Measurements from ENCODE around the gene CALD1. TPM values are rescaled to one million over a fixed set of nuclear protein-coding genes. Genes with fewer than 3 reads are reported as not detected.

Gene CALD1
- polyA plus RNA-seq, 1 donor (not counting 4 experiments of a cell fraction or from before 2014, with no cell fraction given) = 229 TPM

- H2AFZ ChIP-seq (ENCODE audit: control insufficient read depth, low read length) = no peak overlapping the region
- no peak overlapping the region for H3K27ac ChIP-seq (ENCODE audit: control insufficient read depth, insufficient read depth, low read length)
- no peaks in the 10 kb centered on the region for H3K27me3 ChIP-seq (ENCODE audit: control insufficient read depth, extremely low read depth, insufficient read depth, low read length)
- peaks cover 31% of the 10 kb centered on the region for H3K79me2 ChIP-seq (ENCODE audit: control insufficient read depth, insufficient read depth, low read length)
- H3K9ac ChIP-seq (ENCODE audit: control insufficient read depth, extremely low read depth, insufficient read depth, low read length) = no peak overlapping the region
- H3K36me3 ChIP-seq (ENCODE audit: control insufficient read depth in 2 of 2, extremely low read depth in 1 of 2, insufficient read depth in 2 of 2, low read length in 2 of 2) = peaks cover 0 to 6% of the 10 kb centered on the region in 2 experiments
- FAIRE-seq (peak; percentile 83), DNase-seq (ENCODE audit: low read depth, low spot score) (no peak)
- H3K9me1 ChIP-seq (ENCODE audit: control insufficient read depth, extremely low read depth, insufficient read depth, low read length) = no peaks in the 10 kb centered on the region
- H4K20me1 ChIP-seq (ENCODE audit: control insufficient read depth, extremely low read depth, insufficient read depth, low read length) = no peaks in the 10 kb centered on the region
- dilution Hi-C loops (cut with MboI; ENCODE audit: extremely low pct_ligation_motif_present, low sequenced_read_pairs) = no loop called here
- H3K4me2 ChIP-seq (ENCODE audit: control insufficient read depth, extremely low read depth, insufficient read depth, low read depth, low read length) = no peak overlapping the region
- H3K9me3 ChIP-seq (ENCODE audit: control insufficient read depth, low read depth, low read length) = no peaks in the 10 kb centered on the region
- peaks cover 16% of the 10 kb centered on the region for H3K4me1 ChIP-seq (ENCODE audit: control insufficient read depth, extremely low read depth, insufficient read depth, low read length)
- no peak overlapping the region for H3K4me3 ChIP-seq (ENCODE audit: control insufficient read depth in 2 of 3, extremely low read depth in 1 of 3, insufficient read depth in 2 of 3, low read depth in 1 of 3, low read length in 3 of 3)
- no peak for TF ChIP-seq CTCF (optimal IDR thresholded peaks at IDR 0.05 in 1 of 3, IDR thresholded peaks at IDR 0.05 in 1 of 3, conservative IDR thresholded peaks at IDR 0.05 in 1 of 3; ENCODE audit: extremely low read depth in 1 of 3, insufficient read depth in 2 of 3, low read length in 3 of 3)
- TF ChIP-seq EZH2 (IDR thresholded peaks at IDR 0.05; ENCODE audit: low read length) = no peak
Measured at GRCh38 chr7:134818613-134819345, 39.3 kb downstream of the CALD1 start.

GRCh38 chr7:134819401-134819800 is 40.0 kb downstream of the CALD1 start:
- Histone ChIP-seq H3K9ac (ENCODE audit: control insufficient read depth, extremely low read depth, insufficient read depth, low read length) (no peak overlapping the region), H3K27me3 (ENCODE audit: control insufficient read depth, extremely low read depth, insufficient read depth, low read length) (no peaks in the 10 kb centered on the region), H3K4me1 (ENCODE audit: control insufficient read depth, extremely low read depth, insufficient read depth, low read length) (peaks cover 16% of the 10 kb centered on the region), H3K9me3 (ENCODE audit: control insufficient read depth, low read depth, low read length) (no peaks in the 10 kb centered on the region), H3K4me2 (ENCODE audit: control insufficient read depth, extremely low read depth, insufficient read depth, low read depth, low read length) (no peak overlapping the region), H2AFZ (ENCODE audit: control insufficient read depth, low read length) (no peak overlapping the region), H3K79me2 (ENCODE audit: control insufficient read depth, insufficient read depth, low read length) (peaks cover 31% of the 10 kb centered on the region), H4K20me1 (ENCODE audit: control insufficient read depth, extremely low read depth, insufficient read depth, low read length) (no peaks in the 10 kb centered on the region), H3K4me3 (ENCODE audit: control insufficient read depth in 2 of 3, extremely low read depth in 1 of 3, insufficient read depth in 2 of 3, low read depth in 1 of 3, low read length in 3 of 3) (no peak overlapping the region), H3K27ac (ENCODE audit: control insufficient read depth, insufficient read depth, low read length) (no peak overlapping the region), H3K36me3 (ENCODE audit: control insufficient read depth in 2 of 2, extremely low read depth in 1 of 2, insufficient read depth in 2 of 2, low read length in 2 of 2) (peaks cover 0 to 6% of the 10 kb centered on the region in 2 experiments), H3K9me1 (ENCODE audit: control insufficient read depth, extremely low read depth, insufficient read depth, low read length) (no peaks in the 10 kb centered on the region)
- dilution Hi-C loops (cut with MboI; ENCODE audit: extremely low pct_ligation_motif_present, low sequenced_read_pairs) = no loop called here
- FAIRE-seq (no peak), DNase-seq (ENCODE audit: low read depth, low spot score) (no peak)
- TF ChIP-seq CTCF (optimal IDR thresholded peaks at IDR 0.05 in 1 of 3, IDR thresholded peaks at IDR 0.05 in 1 of 3, conservative IDR thresholded peaks at IDR 0.05 in 1 of 3; ENCODE audit: extremely low read depth in 1 of 3, insufficient read depth in 2 of 3, low read length in 3 of 3) (no peak), EZH2 (IDR thresholded peaks at IDR 0.05; ENCODE audit: low read length) (no peak)

Measured in keratinocyte (primary cell).